ENCODE results near the gene CHD9. TPM values are rescaled to one million over a fixed set of nuclear protein-coding genes. Genes with fewer than 3 reads are reported as not detected.

CHD9 gene
- total RNA-seq, 1 donor from 2014 or later = 77.4 TPM

GRCh38 chr16:53337294-53337693 is 282.5 kb downstream of the CHD9 start:
- no peaks in the 10 kb centered on the region for H3K36me3 ChIP-seq (ENCODE audit: insufficient read depth, low read length)
- H3K27ac Mint-ChIP-seq (ENCODE audit: unreplicated experiment) = no peak overlapping the region
- FAIRE-seq (peak; percentile 9), DNase-seq (ENCODE audit: low read depth) (no peak)
- H3K27me3 Mint-ChIP-seq (ENCODE audit: low read depth, unreplicated experiment) = peaks cover 8% of the 10 kb centered on the region
- no peaks in the 10 kb centered on the region for H3K27me3 ChIP-seq (ENCODE audit: insufficient read depth, low read length)
- no peak overlapping the region for H2AFZ ChIP-seq (ENCODE audit: low read depth, low read length)
- H3K36me3 Mint-ChIP-seq (ENCODE audit: low read depth, unreplicated experiment) = no peaks in the 10 kb centered on the region
- no peaks in the 10 kb centered on the region for H3K9me3 Mint-ChIP-seq (ENCODE audit: unreplicated experiment)
- H3K4me1 ChIP-seq (ENCODE audit: insufficient read depth, low read length) = no peaks in the 10 kb centered on the region
- H4K20me1 ChIP-seq (ENCODE audit: insufficient read depth, low read length) = no peaks in the 10 kb centered on the region
- no peak for TF ChIP-seq EZH2 (IDR thresholded peaks at IDR 0.05; ENCODE audit: insufficient read depth, low read length)
- TF ChIP-seq CTCF (IDR thresholded peaks at IDR 0.05; ENCODE audit: insufficient read depth, low read depth, low read length) = no peak
- no peak overlapping the region for H3K27ac ChIP-seq (ENCODE audit: low read depth, low read length)
- no peak overlapping the region for H3K4me2 ChIP-seq (ENCODE audit: low read length)
- H3K9ac ChIP-seq (ENCODE audit: low read length) = no peak overlapping the region
- no peaks in the 10 kb centered on the region for H3K9me3 ChIP-seq (ENCODE audit: insufficient read depth, low read depth, low read length)
- H3K4me1 Mint-ChIP-seq (ENCODE audit: low read depth, unreplicated experiment) = no peaks in the 10 kb centered on the region
- no peak overlapping the region for H3K4me3 ChIP-seq (ENCODE audit: insufficient read depth, low read depth, low read length)
- no peaks in the 10 kb centered on the region for H3K79me2 ChIP-seq (ENCODE audit: insufficient read depth, low read length)
- no peak overlapping the region for H3K4me3 Mint-ChIP-seq (ENCODE audit: unreplicated experiment)

GRCh38 chr16:53341792-53342191 is 287.0 kb downstream of the CHD9 start:
- no peak for DNase-seq (ENCODE audit: low read depth)
- Histone ChIP-seq H2AFZ (ENCODE audit: low read depth, low read length) (no peak overlapping the region), H3K27me3 (ENCODE audit: insufficient read depth, low read length) (no peaks in the 10 kb centered on the region), H3K79me2 (ENCODE audit: insufficient read depth, low read length) (no peaks in the 10 kb centered on the region), H3K4me3 (ENCODE audit: insufficient read depth, low read depth, low read length) (no peak overlapping the region), H3K9ac (ENCODE audit: low read length) (no peak overlapping the region), H3K9me3 (ENCODE audit: insufficient read depth, low read depth, low read length) (no peaks in the 10 kb centered on the region), H3K4me1 (ENCODE audit: insufficient read depth, low read length) (no peaks in the 10 kb centered on the region), H3K4me2 (ENCODE audit: low read length) (no peak overlapping the region), H4K20me1 (ENCODE audit: insufficient read depth, low read length) (no peaks in the 10 kb centered on the region), H3K36me3 (ENCODE audit: insufficient read depth, low read length) (no peaks in the 10 kb centered on the region), H3K27ac (ENCODE audit: low read depth, low read length) (no peak overlapping the region)
- no peaks in the 10 kb centered on the region for H3K36me3 Mint-ChIP-seq (ENCODE audit: low read depth, unreplicated experiment)
- TF ChIP-seq CTCF (IDR thresholded peaks at IDR 0.05; ENCODE audit: insufficient read depth, low read depth, low read length) = no peak
- TF ChIP-seq EZH2 (IDR thresholded peaks at IDR 0.05; ENCODE audit: insufficient read depth, low read length) = no peak
- H3K27ac Mint-ChIP-seq (ENCODE audit: unreplicated experiment) = no peak overlapping the region
- peaks cover 8% of the 10 kb centered on the region for H3K27me3 Mint-ChIP-seq (ENCODE audit: low read depth, unreplicated experiment)
- H3K4me3 Mint-ChIP-seq (ENCODE audit: unreplicated experiment) = no peak overlapping the region
- no peak for FAIRE-seq
- no peaks in the 10 kb centered on the region for H3K9me3 Mint-ChIP-seq (ENCODE audit: unreplicated experiment)
- no peaks in the 10 kb centered on the region for H3K4me1 Mint-ChIP-seq (ENCODE audit: low read depth, unreplicated experiment)

GRCh38 chr16:53355064-53355463 is 300.3 kb downstream of the CHD9 start:
- TF ChIP-seq EZH2 (IDR thresholded peaks at IDR 0.05; ENCODE audit: insufficient read depth, low read length) = no peak
- no peak for TF ChIP-seq CTCF (IDR thresholded peaks at IDR 0.05; ENCODE audit: insufficient read depth, low read depth, low read length)
- Histone ChIP-seq H2AFZ (ENCODE audit: low read depth, low read length) (no peak overlapping the region), H4K20me1 (ENCODE audit: insufficient read depth, low read length) (no peaks in the 10 kb centered on the region), H3K4me1 (ENCODE audit: insufficient read depth, low read length) (no peaks in the 10 kb centered on the region), H3K4me2 (ENCODE audit: low read length) (no peak overlapping the region), H3K27ac (ENCODE audit: low read depth, low read length) (no peak overlapping the region), H3K9me3 (ENCODE audit: insufficient read depth, low read depth, low read length) (no peaks in the 10 kb centered on the region), H3K36me3 (ENCODE audit: insufficient read depth, low read length) (no peaks in the 10 kb centered on the region), H3K9ac (ENCODE audit: low read length) (no peak overlapping the region), H3K79me2 (ENCODE audit: insufficient read depth, low read length) (no peaks in the 10 kb centered on the region), H3K27me3 (ENCODE audit: insufficient read depth, low read length) (no peaks in the 10 kb centered on the region), H3K4me3 (ENCODE audit: insufficient read depth, low read depth, low read length) (no peak overlapping the region)
- H3K36me3 Mint-ChIP-seq (ENCODE audit: low read depth, unreplicated experiment) = peaks cover 2% of the 10 kb centered on the region
- peaks cover 2% of the 10 kb centered on the region for H3K9me3 Mint-ChIP-seq (ENCODE audit: unreplicated experiment)
- H3K4me1 Mint-ChIP-seq (ENCODE audit: low read depth, unreplicated experiment) = no peaks in the 10 kb centered on the region
- no peak overlapping the region for H3K27ac Mint-ChIP-seq (ENCODE audit: unreplicated experiment)
- no peak overlapping the region for H3K4me3 Mint-ChIP-seq (ENCODE audit: unreplicated experiment)
- peaks cover 21% of the 10 kb centered on the region for H3K27me3 Mint-ChIP-seq (ENCODE audit: low read depth, unreplicated experiment)
- DNase-seq (ENCODE audit: low read depth) (no peak), FAIRE-seq (no peak)

Measured in astrocyte (in vitro differentiated cells and primary cell).